DMS53 treated with DMSO at 0.1 percent for 48 hours (cell line): ENCODE data around the gene CXXC4.

ENCODE experiments used
- DNase-seq: peaks from one replicate; lab custom pipeline; 2025; ENCODE audit not compliant: unreplicated experiment; lab: John Stamatoyannopoulos, UW

CXXC4 gene

GRCh38 chr4:104494822-104495559 is at the start of gene CXXC4:
TSS of gene CXXC4 (minus strand) at chr4:104494894. CDS start at chr4:104491802, 3,092 bp downstream.
- peak; percentile 83 for DNase-seq

- no peak for DNase-seq
Observed at GRCh38 chr4:104533156-104533555, 38.5 kb upstream of the CXXC4 start.

GRCh38 chr4:104532677-104533076 is 38.0 kb upstream of the CXXC4 start:
- DNase-seq = no peak

- no peak for DNase-seq
Observed at GRCh38 chr4:104531390-104531789, 36.7 kb upstream of the CXXC4 start.

- DNase-seq = no peak
Observed at GRCh38 chr4:104530426-104530825, 35.7 kb upstream of the CXXC4 start.

- DNase-seq = no peak
Observed at GRCh38 chr4:104524591-104524990, 29.9 kb upstream of the CXXC4 start.

GRCh38 chr4:104524026-104524425 is 29.3 kb upstream of the CXXC4 start:
- DNase-seq = no peak

- DNase-seq = no peak
Observed at GRCh38 chr4:104519588-104519987, 24.9 kb upstream of the CXXC4 start.

- no peak for DNase-seq
Observed at GRCh38 chr4:104516884-104517283, 22.2 kb upstream of the CXXC4 start.

- DNase-seq = no peak
Observed at GRCh38 chr4:104508224-104508623, 13.5 kb upstream of the CXXC4 start.

GRCh38 chr4:104507112-104507511 is 12.4 kb upstream of the CXXC4 start:
- DNase-seq = no peak

- no peak for DNase-seq
Observed at GRCh38 chr4:104504536-104504935, 9.8 kb upstream of the CXXC4 start.

- no peak for DNase-seq
Observed at GRCh38 chr4:104502471-104502870, 7.8 kb upstream of the CXXC4 start.

GRCh38 chr4:104501290-104501689 is 6.6 kb upstream of the CXXC4 start:
- DNase-seq = no peak

GRCh38 chr4:104500442-104500841 is 5.7 kb upstream of the CXXC4 start:
- no peak for DNase-seq

- DNase-seq = no peak
Observed at GRCh38 chr4:104494185-104494584, 509 bp downstream of the CXXC4 start.

GRCh38 chr4:104493081-104493831 is 1.4 kb downstream of the CXXC4 start:
- DNase-seq = no peak

- DNase-seq = peak; percentile 45
Observed at GRCh38 chr4:104492183-104492771, 2.4 kb downstream of the CXXC4 start.

- DNase-seq = peak; percentile 32
Observed at GRCh38 chr4:104491481-104492182, 3.1 kb downstream of the CXXC4 start.

- peak; percentile 47 for DNase-seq
Observed at GRCh38 chr4:104490770-104491480, 3.8 kb downstream of the CXXC4 start.
